Liver (tissue), 9 donors: ENCODE data around the gene XDH. TPM values are rescaled to one million over a fixed set of nuclear protein-coding genes. Genes with fewer than 3 reads are reported as not detected.

Source experiments
- DNase-seq: peaks from one replicate; pipeline ENCODE4 v3.0.0-alpha.2; 2017; ENCODE audit warnings: low spot score
- H3K27ac ChIP-seq, 2 donors: one replicate each; pipeline ENCODE4 v1.7.0; 2013; ENCODE audit warnings: inconsistent platforms in 2 of 2, low read length in 2 of 2, control low read depth in 1 of 2, low read depth in 1 of 2, mild to moderate bottlenecking in 1 of 2
- H3K27me3 ChIP-seq, 4 donors: one replicate each; pipeline versions ENCODE4 v1.6.1 to v1.7.0; 2013; ENCODE audit warnings: low read length in 3 of 4, inconsistent platforms in 1 of 4, mild to moderate bottlenecking in 1 of 4, moderate library complexity in 1 of 4; ENCODE audit not compliant: control insufficient read depth in 4 of 4, insufficient read depth in 4 of 4
- H3K36me3 ChIP-seq, 4 donors: one replicate each; pipeline versions ENCODE4 v1.6.1 to v1.7.0; 2013; ENCODE audit warnings: low read length in 3 of 4, mild to moderate bottlenecking in 3 of 4, low read depth in 1 of 4, moderate library complexity in 1 of 4; ENCODE audit not compliant: control insufficient read depth in 4 of 4, insufficient read depth in 3 of 4
- H3K4me1 ChIP-seq, 4 donors: one replicate each; pipeline versions ENCODE4 v1.6.1 to v1.7.0; 2013; ENCODE audit warnings: low read length in 3 of 4, mild to moderate bottlenecking in 3 of 4, moderate library complexity in 1 of 4; ENCODE audit not compliant: control insufficient read depth in 4 of 4, insufficient read depth in 4 of 4
- H3K4me3 ChIP-seq, 3 donors: one replicate each; pipeline versions ENCODE4 v1.6.1 to v1.7.0; 2013; ENCODE audit warnings: low read length in 3 of 3, control low read depth in 1 of 3, low read depth in 1 of 3, mild to moderate bottlenecking in 1 of 3
- H3K9ac ChIP-seq, 2 donors: one replicate each; pipeline ENCODE4 v1.7.0; 2013; ENCODE audit warnings: low read length in 2 of 2, mild to moderate bottlenecking in 2 of 2, moderate library complexity in 2 of 2, control low read depth in 1 of 2, low read depth in 1 of 2
- H3K9me3 ChIP-seq, 4 donors: one replicate each; pipeline versions ENCODE4 v1.6.1 to v1.7.0; 2013; ENCODE audit warnings: low read length in 3 of 4; ENCODE audit not compliant: control insufficient read depth in 4 of 4
- CTCF ChIP-seq: fragments of 150-350 bp; IDR thresholded peaks from 2 replicates; pipeline ENCODE4 v1.5.1; 2017; ENCODE audit warnings: improper control_type of control experiment, low read depth, low read length; ENCODE audit not compliant: missing input control
- EGR1 ChIP-seq, 2 donors: IDR thresholded peaks; 2 replicates each; pipeline ENCODE4 v1.6.1; 2016 to 2018; ENCODE audit warnings: antibody characterized with exemption in 2 of 2, low read depth in 2 of 2
- FOXA1 ChIP-seq: IDR thresholded peaks from 2 replicates; pipeline ENCODE4 v1.6.1; 2016; ENCODE audit warnings: antibody characterized with exemption
- FOXA2 ChIP-seq: IDR thresholded peaks from 2 replicates; pipeline ENCODE4 v1.6.1; 2016; ENCODE audit warnings: antibody characterized with exemption
- GABPA ChIP-seq, 2 donors: IDR thresholded peaks in 1 of 2; conservative IDR thresholded peaks in 1 of 2; 2 replicates each; pipeline ENCODE4 v1.6.1; 2016; ENCODE audit warnings: antibody characterized with exemption in 2 of 2, mild to moderate bottlenecking in 1 of 2, moderate library complexity in 1 of 2
- HNF4A ChIP-seq, 2 donors: conservative IDR thresholded peaks; 2 replicates each; pipeline ENCODE4 v1.6.1; 2016; ENCODE audit warnings: antibody characterized with exemption in 2 of 2, mild to moderate bottlenecking in 2 of 2
- HNF4G ChIP-seq: IDR thresholded peaks from 2 replicates; pipeline ENCODE4 v1.6.1; 2016; ENCODE audit warnings: antibody characterized with exemption
- JUND ChIP-seq, 2 donors: IDR thresholded peaks; 2 replicates each; pipeline ENCODE4 v1.6.1; 2016; ENCODE audit warnings: antibody characterized with exemption in 2 of 2
- MAX ChIP-seq: IDR thresholded peaks from 2 replicates; pipeline ENCODE4 v1.6.1; 2016; ENCODE audit warnings: antibody characterized with exemption
- NR2F2 ChIP-seq: IDR thresholded peaks from 2 replicates; pipeline ENCODE4 v1.6.1; 2016; ENCODE audit warnings: antibody characterized with exemption
- RAD21 ChIP-seq, 2 donors: IDR thresholded peaks; 2 replicates each; pipeline ENCODE4 v1.6.1; 2016; ENCODE audit warnings: antibody characterized with exemption in 2 of 2, mild to moderate bottlenecking in 2 of 2
- REST ChIP-seq: IDR thresholded peaks from 2 replicates; pipeline ENCODE4 v1.6.1; 2016; ENCODE audit warnings: antibody characterized with exemption, mild to moderate bottlenecking
- RXRA ChIP-seq, 2 donors: IDR thresholded peaks; 2 replicates each; pipeline ENCODE4 v1.6.1; 2017 to 2018; ENCODE audit warnings: antibody characterized with exemption in 2 of 2, mild to moderate bottlenecking in 1 of 2
- SP1 ChIP-seq: IDR thresholded peaks from 2 replicates; pipeline ENCODE4 v1.6.1; 2018; ENCODE audit warnings: antibody characterized with exemption, mild to moderate bottlenecking
- TAF1 ChIP-seq: conservative IDR thresholded peaks from 2 replicates; pipeline ENCODE4 v1.6.1; 2016; ENCODE audit warnings: antibody characterized with exemption, mild to moderate bottlenecking
- YY1 ChIP-seq: IDR thresholded peaks from 2 replicates; pipeline ENCODE4 v1.6.1; 2016; ENCODE audit warnings: antibody characterized with exemption, mild to moderate bottlenecking
- WGBS: extraction: QIAGEN DNeasy Blood & Tissue Kit; methylation state at CpG from one replicate; pipeline ENCODE4 v1.1.7; 2013; 5-methylcytosine and 5-hydroxymethylcytosine counted together
- polyA plus RNA-seq, 2 donors: library from polyadenylated mRNA; stranded (reverse) in 1 of 2; unstranded in 1 of 2; fragments of 200-250 nt in 1 of 2; fragments of >200 nt in 1 of 2; fragmentation: Nextera tagmentation in 1 of 2; extraction: Ambion mirVana in 1 of 2; gene quantifications; one replicate each; pipeline versions ENCODE4 v1.2.1 to v1.2.3, GENCODE V29; 2013 to 2015
- total RNA-seq, 2 donors: library from RNA; depleted of rRNA; stranded (reverse); fragments of >200 nt; gene quantifications; one replicate each; pipeline ENCODE4 v1.2.3, GENCODE V29; 2014
- TF ChIP-seq, protein P1 (sequence below): IDR thresholded peaks from 2 replicates; pipeline ENCODE4 v1.6.1; 2016; ENCODE audit warnings: antibody characterized with exemption
- TF ChIP-seq, protein P2 (sequence below): IDR thresholded peaks from 2 replicates; pipeline ENCODE4 v1.6.1; 2016; ENCODE audit warnings: antibody characterized with exemption
- donor health status: healthy.
- donor health status: healthy.
- donor health status: healthy.
- donor health status: healthy.
- donor health status: healthy.

The XDH gene
- total RNA-seq (10 to 100 TPM in 1 of 2 donors, 1 to 10 TPM in 1; 7.3 to 76.6 TPM), polyA plus RNA-seq (10 to 100 TPM in 1 of 2 donors, 1 to 10 TPM in 1; 6.8 to 16.8 TPM)

DNA sequence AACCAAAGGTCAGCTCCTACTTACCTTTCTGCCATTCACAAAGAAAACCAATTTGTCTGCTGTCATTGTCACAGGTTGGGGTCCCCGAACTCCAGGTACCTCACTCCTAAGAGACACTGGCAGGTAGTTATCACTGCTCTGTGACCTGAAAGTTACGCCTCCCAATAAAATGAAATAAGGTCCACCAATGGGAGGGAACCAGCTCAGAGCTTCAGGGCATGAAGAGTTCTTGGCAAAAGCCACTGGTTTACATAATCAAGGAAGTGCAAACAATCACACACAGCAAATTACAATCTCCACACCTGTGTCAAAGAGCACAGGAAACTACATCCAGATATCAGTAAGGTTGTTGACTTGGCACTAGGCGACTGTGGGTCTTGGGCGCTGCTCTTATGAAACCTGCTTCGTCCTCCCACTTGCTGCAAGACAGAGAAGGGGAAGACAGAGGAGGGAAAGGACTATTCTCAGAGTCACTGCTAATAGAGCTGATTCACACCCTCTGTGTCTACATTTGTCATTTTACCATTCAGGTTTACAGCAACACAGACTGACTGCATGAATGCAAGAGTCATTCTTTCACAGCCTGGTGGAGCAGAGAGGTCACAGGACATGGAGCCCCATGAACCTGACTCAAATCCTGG, at the start of gene XDH:
XDH (minus strand) TSS at position 142 of the 641 bp plus-strand sequence; CDS start at position 66, 76 bp downstream.
- WGBS = 33% methylated on average over 5 of the region's 5 CpGs
- H3K27me3 ChIP-seq = no peaks in the 10 kb centered on the region
- peak within 1 kb of the TSS; percentile 70 to 90 for H3K9ac ChIP-seq
- H3K27ac ChIP-seq = peak within 1 kb of the TSS; percentile 85 to 97
- H3K4me3 ChIP-seq = peak within 1 kb of the TSS; percentile 45 to 71 (median 49)
- TF ChIP-seq REST (peak; percentile 80), CTCF (no peak), MAX (peak; percentile 90), YY1 (peak; percentile 74), JUND (IDR thresholded peaks at IDR 0.05) (peak; percentile 13 to 63), EGR1 (IDR thresholded peaks at IDR 0.05; ENCODE audit: low read depth in 2 of 2) (peak in 1 of 2 donors; percentile 76), FOXA1 (peak; percentile 83), HNF4A (conservative IDR thresholded peaks at IDR 0.05) (peak; percentile 78 to 87), TAF1 (peak; percentile 24), GABPA (IDR thresholded peaks at IDR 0.05 in 1 of 2, conservative IDR thresholded peaks at IDR 0.05 in 1 of 2) (peak in 1 of 2 donors; percentile 72), HNF4G (peak; percentile 44), RXRA (IDR thresholded peaks at IDR 0.05) (peak; percentile 76 to 93), FOXA2 (peak; percentile 93), NR2F2 (no peak), SP1 (peak; percentile 86), RAD21 (IDR thresholded peaks at IDR 0.05) (peak; percentile 30 to 31)
- TF ChIP-seq, protein P1, sequence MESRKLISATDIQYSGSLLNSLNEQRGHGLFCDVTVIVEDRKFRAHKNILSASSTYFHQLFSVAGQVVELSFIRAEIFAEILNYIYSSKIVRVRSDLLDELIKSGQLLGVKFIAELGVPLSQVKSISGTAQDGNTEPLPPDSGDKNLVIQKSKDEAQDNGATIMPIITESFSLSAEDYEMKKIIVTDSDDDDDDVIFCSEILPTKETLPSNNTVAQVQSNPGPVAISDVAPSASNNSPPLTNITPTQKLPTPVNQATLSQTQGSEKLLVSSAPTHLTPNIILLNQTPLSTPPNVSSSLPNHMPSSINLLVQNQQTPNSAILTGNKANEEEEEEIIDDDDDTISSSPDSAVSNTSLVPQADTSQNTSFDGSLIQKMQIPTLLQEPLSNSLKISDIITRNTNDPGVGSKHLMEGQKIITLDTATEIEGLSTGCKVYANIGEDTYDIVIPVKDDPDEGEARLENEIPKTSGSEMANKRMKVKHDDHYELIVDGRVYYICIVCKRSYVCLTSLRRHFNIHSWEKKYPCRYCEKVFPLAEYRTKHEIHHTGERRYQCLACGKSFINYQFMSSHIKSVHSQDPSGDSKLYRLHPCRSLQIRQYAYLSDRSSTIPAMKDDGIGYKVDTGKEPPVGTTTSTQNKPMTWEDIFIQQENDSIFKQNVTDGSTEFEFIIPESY = peak; percentile 74
- TF ChIP-seq, protein P2, sequence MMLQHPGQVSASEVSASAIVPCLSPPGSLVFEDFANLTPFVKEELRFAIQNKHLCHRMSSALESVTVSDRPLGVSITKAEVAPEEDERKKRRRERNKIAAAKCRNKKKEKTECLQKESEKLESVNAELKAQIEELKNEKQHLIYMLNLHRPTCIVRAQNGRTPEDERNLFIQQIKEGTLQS = peak; percentile 41
- H3K9me3 ChIP-seq = no peaks in the 10 kb centered on the region
- H3K4me1 ChIP-seq = peaks cover 2 to 35% (median 27%) of the 10 kb centered on the region in 4 donors
- no peak for DNase-seq
- no peaks in the 10 kb centered on the region for H3K36me3 ChIP-seq
